ENCODE results near the gene SYMPK. TPM values are rescaled to one million over a fixed set of nuclear protein-coding genes. Genes with fewer than 3 reads are reported as not detected.

The SYMPK gene
- total RNA-seq, 2 experiments from 2014 or later, result 63.3 to 65.0 TPM

DNA sequence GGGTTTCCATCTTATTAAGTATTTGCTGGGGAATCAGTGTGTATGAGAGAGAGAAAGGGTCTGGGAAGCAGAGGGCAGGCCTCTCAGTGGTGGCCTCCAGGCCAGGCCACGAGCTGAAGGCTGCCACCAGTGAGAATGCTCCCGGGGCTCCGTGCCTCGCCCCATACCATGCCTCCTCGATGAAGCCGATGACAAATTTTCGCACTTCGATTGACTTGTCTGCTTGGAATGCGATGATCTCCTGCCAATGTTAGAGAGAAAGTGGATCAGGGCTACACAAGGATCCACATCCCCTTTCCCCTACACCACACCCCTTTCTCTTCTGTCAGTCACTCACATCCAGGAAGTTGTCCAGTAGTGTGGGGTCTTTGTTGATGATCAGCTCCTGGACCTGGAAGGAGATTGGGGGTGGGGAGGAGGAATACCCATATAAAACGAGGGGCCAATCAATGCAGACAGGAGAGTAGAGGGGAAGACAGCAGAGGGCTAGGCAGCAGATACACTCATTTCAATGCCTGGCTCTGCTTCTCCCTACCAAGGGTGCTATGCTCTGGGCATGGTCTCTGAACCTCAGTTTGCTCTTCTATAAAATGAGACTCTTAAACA lies 10.7 kb downstream of the SYMPK start:
- CTCF ChIA-PET, result interaction anchor here (1.8 kb wide), 1 partner anchor 35 kb away, joined by 6 read pairs; no protein-coding TSS in a partner anchor
- no peaks in the 10 kb centered on the region for H3K27me3 ChIP-seq (ENCODE audit: control insufficient read depth in 1 of 2, insufficient read depth in 2 of 2, low read length in 2 of 2)
- H3K4me3 ChIP-seq (ENCODE audit: low read length), result no peak overlapping the region
- peaks cover 70% of the 10 kb centered on the region for H3K36me3 ChIP-seq (ENCODE audit: insufficient read depth, low read length)
- no peaks in the 10 kb centered on the region for H3K9me3 ChIP-seq (ENCODE audit: control insufficient read depth in 1 of 2, insufficient read depth in 1 of 2, low read length in 2 of 2)
- Mint-ChIP-seq H3K9me3 (no peaks in the 10 kb centered on the region), H3K27ac (no peak overlapping the region), H3K4me1 (ENCODE audit: low read depth) (peaks cover 5% of the 10 kb centered on the region), H3K4me3 (no peak overlapping the region), H3K36me3 (ENCODE audit: low read depth) (peaks cover 81% of the 10 kb centered on the region), H3K27me3 (no peaks in the 10 kb centered on the region)
- intact Hi-C loops (cut with DNase I, micrococcal nuclease), result no loop called here
- ATAC-seq (ENCODE audit: poor library complexity) (no peak), DNase-seq (no peak)
- TF ChIP-seq, protein P1, sequence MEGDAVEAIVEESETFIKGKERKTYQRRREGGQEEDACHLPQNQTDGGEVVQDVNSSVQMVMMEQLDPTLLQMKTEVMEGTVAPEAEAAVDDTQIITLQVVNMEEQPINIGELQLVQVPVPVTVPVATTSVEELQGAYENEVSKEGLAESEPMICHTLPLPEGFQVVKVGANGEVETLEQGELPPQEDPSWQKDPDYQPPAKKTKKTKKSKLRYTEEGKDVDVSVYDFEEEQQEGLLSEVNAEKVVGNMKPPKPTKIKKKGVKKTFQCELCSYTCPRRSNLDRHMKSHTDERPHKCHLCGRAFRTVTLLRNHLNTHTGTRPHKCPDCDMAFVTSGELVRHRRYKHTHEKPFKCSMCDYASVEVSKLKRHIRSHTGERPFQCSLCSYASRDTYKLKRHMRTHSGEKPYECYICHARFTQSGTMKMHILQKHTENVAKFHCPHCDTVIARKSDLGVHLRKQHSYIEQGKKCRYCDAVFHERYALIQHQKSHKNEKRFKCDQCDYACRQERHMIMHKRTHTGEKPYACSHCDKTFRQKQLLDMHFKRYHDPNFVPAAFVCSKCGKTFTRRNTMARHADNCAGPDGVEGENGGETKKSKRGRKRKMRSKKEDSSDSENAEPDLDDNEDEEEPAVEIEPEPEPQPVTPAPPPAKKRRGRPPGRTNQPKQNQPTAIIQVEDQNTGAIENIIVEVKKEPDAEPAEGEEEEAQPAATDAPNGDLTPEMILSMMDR (IDR thresholded peaks at IDR 0.05), result no peak
- H3K27ac ChIP-seq (ENCODE audit: low read depth in 1 of 2, low read length in 2 of 2), result no peak overlapping the region
- POLR2A ChIA-PET, result no interaction called here
- H3K4me1 ChIP-seq (ENCODE audit: insufficient read depth, low read length), result no peaks in the 10 kb centered on the region

DNA sequence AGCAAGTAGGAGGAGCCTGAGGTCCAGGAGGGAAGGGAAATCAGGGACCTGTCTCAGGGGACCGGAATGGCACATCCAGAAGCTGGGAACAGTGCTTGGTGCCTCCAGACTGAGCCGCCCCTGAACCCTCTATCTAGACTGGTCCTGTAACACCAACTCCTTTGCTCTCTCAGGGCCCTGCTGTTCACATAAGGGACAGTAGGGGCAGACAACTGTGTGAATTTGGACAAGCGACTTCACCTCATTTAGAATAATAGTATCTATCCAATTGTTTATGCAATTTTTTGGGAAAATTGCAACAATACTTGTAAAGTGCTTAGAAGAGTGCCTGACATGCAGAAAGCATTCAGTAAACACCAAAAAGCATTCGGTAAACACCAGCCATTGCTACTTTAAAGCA lies 14.0 kb downstream of the SYMPK start:
- Mint-ChIP-seq H3K4me1 (ENCODE audit: low read depth) (no peaks in the 10 kb centered on the region), H3K27me3 (no peaks in the 10 kb centered on the region), H3K36me3 (ENCODE audit: low read depth) (peaks cover 91% of the 10 kb centered on the region), H3K9me3 (no peaks in the 10 kb centered on the region), H3K27ac (no peak overlapping the region), H3K4me3 (no peak overlapping the region)
- ATAC-seq (ENCODE audit: poor library complexity) (no peak), DNase-seq (no peak)
- no peak overlapping the region for H3K4me3 ChIP-seq (ENCODE audit: low read length)
- H3K27ac ChIP-seq (ENCODE audit: low read depth in 1 of 2, low read length in 2 of 2), result no peak overlapping the region
- CTCF ChIA-PET, result no interaction called here
- no peaks in the 10 kb centered on the region for H3K4me1 ChIP-seq (ENCODE audit: insufficient read depth, low read length)
- H3K27me3 ChIP-seq (ENCODE audit: control insufficient read depth in 1 of 2, insufficient read depth in 2 of 2, low read length in 2 of 2), result no peaks in the 10 kb centered on the region
- POLR2A ChIA-PET, result no interaction called here
- TF ChIP-seq, protein P1 (IDR thresholded peaks at IDR 0.05), result no peak
- intact Hi-C loops (cut with DNase I, micrococcal nuclease), result no loop called here
- H3K9me3 ChIP-seq (ENCODE audit: control insufficient read depth in 1 of 2, insufficient read depth in 1 of 2, low read length in 2 of 2), result no peaks in the 10 kb centered on the region
- peaks cover 84% of the 10 kb centered on the region for H3K36me3 ChIP-seq (ENCODE audit: insufficient read depth, low read length)

DNA sequence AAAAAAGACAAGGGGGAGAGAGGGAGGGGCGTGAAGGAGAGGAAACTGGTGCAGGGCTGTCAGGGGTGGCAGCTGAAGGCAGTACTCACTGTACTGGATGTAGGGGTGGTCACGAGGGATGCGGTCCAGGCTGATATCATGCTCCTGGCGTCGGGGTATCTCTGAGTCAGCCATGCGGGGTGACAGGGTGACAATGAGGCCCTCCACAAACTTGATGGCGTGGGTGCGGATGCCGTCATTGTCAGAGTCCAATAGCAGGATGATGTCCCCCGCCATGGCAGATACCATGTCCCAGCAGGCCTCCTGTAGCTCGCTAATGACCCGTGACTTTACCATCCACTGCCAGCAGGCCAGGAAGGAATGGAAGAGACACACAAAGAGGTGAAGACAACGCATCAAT lies 15.3 kb downstream of the SYMPK start:
- Mint-ChIP-seq H3K27ac (no peak overlapping the region), H3K4me1 (ENCODE audit: low read depth) (no peaks in the 10 kb centered on the region), H3K4me3 (no peak overlapping the region), H3K9me3 (no peaks in the 10 kb centered on the region), H3K36me3 (ENCODE audit: low read depth) (peaks cover 92% of the 10 kb centered on the region), H3K27me3 (no peaks in the 10 kb centered on the region)
- Histone ChIP-seq H3K27me3 (ENCODE audit: control insufficient read depth in 1 of 2, insufficient read depth in 2 of 2, low read length in 2 of 2) (no peaks in the 10 kb centered on the region), H3K4me3 (ENCODE audit: low read length) (no peak overlapping the region), H3K36me3 (ENCODE audit: insufficient read depth, low read length) (peaks cover 83% of the 10 kb centered on the region), H3K27ac (ENCODE audit: low read depth in 1 of 2, low read length in 2 of 2) (no peak overlapping the region), H3K9me3 (ENCODE audit: control insufficient read depth in 1 of 2, insufficient read depth in 1 of 2, low read length in 2 of 2) (no peaks in the 10 kb centered on the region), H3K4me1 (ENCODE audit: insufficient read depth, low read length) (no peaks in the 10 kb centered on the region)
- intact Hi-C loops (cut with DNase I, micrococcal nuclease), result no loop called here
- TF ChIP-seq, protein P1 (IDR thresholded peaks at IDR 0.05), result no peak
- DNase-seq (no peak), ATAC-seq (ENCODE audit: poor library complexity) (no peak)
- CTCF ChIA-PET, result no interaction called here
- POLR2A ChIA-PET, result no interaction called here
